Bronchial smooth muscle cell (primary cell): ENCODE results near the gene OLFML2B. TPM values are rescaled to one million over a fixed set of nuclear protein-coding genes. Genes with fewer than 3 reads are reported as not detected.

Experiments used
- total RNA-seq: library from RNA; depleted of rRNA; stranded (reverse); fragments of >200 nt; gene quantifications from 2 replicates; pipeline ENCODE4 v1.2.1, GENCODE V29; 2014

OLFML2B gene
- total RNA-seq, result 5.5 and 6.8 TPM in 2 replicates

GRCh38 chr1:162023547-162024501 lies at the start of gene OLFML2B:
TSS of gene OLFML2B (minus strand) at chr1:162023869. CDS start at chr1:162023430, 439 bp downstream.

GRCh38 chr1:162069334-162070093 lies 45.8 kb upstream of the OLFML2B start, which contains the start of gene NOS1AP:
TSS of gene NOS1AP (plus strand) at chr1:162069691. CDS start at chr1:162070178, 487 bp downstream.

Other genes with a start within 250 kb of the OLFML2B start
- gene NOS1AP, start 45.8 kb upstream of the OLFML2B start, total RNA-seq, result not detected in 2 replicates